SHP77 treated with DMSO at 0.1 percent for 48 hours (cell line): ENCODE measurements around the gene WRAP73.

Experiments used
- DNase-seq: peaks from one replicate; lab custom pipeline; 2025; lab: John Stamatoyannopoulos, UW

WRAP73 gene, protein sequence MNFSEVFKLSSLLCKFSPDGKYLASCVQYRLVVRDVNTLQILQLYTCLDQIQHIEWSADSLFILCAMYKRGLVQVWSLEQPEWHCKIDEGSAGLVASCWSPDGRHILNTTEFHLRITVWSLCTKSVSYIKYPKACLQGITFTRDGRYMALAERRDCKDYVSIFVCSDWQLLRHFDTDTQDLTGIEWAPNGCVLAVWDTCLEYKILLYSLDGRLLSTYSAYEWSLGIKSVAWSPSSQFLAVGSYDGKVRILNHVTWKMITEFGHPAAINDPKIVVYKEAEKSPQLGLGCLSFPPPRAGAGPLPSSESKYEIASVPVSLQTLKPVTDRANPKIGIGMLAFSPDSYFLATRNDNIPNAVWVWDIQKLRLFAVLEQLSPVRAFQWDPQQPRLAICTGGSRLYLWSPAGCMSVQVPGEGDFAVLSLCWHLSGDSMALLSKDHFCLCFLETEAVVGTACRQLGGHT

DNA sequence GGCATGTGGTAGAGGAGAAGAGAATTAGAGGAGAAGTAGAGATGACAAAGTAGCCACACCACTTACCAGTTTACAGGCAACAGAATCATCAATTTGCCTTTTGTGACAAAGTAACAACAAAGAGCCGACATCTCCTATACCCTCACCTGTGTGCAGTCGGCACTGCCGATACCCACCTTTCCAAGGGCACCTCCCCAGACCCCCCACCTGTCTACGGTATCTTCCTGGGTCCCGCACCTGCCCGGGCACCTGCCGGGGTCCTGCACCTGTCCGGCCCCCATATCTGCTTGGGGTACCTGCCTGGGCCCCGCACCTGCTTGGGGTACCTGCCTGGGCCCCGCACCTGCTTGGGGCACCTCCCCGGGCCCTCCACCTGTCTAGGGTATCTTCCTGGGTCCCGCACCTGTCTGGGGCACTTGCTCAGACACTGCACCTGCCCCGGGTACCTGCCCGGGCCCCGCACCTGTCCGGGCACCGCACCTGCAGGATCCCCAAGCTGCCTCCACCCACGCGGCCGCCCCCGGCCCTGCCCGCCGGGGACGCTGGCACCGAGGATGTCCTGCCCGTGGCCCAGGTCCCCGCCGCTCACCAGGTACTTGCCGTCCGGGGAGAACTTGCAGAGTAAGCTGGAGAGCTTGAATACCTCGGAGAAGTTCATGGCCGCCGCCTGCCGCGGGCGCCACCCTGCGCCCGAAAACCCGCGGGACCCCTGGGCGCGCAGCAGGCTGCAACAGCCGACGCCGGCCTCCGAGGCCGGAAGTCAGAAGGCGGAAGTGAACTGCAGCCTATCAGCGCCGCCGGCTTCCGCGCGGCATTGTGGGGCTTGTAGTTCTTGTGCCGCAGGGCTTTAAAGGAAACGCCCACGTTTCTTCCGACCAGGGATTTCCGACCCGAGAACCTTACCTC is at the start of gene WRAP73:
Gene WRAP73, minus strand, starts transcription at position 762 of the 906 bp plus-strand sequence. Its CDS starts 104 bp downstream, at position 658.
- peak; percentile 88 for DNase-seq

- DNase-seq = no peak
Measured at GRCh38 chr1:3699596-3699995, 49.7 kb upstream of the WRAP73 start.

- DNase-seq = no peak
Measured at GRCh38 chr1:3698660-3699408, 48.9 kb upstream of the WRAP73 start.

- DNase-seq = peak; percentile 81
Measured at GRCh38 chr1:3697810-3698209, 47.9 kb upstream of the WRAP73 start.

DNA sequence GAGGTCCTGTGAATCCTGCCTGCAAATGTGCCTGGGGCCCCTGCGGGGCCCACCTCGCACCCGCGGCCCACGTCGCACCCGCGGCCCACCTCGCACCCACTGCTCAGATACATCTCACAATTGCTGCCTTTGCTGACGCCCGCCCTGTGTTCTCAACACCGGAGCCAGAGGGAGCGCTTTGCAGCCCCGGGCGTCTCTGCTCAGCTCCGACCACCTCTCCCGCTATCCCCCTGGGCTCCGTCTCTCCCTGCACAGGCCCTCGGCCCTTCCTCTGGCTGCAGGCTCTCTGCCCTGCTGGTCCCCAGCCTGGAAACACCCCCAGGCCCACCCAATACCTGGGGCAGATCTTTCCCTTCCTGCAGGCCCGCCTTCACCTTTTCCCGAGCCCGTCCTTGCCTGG is 47.2 kb upstream of the WRAP73 start:
- no peak for DNase-seq

DNA sequence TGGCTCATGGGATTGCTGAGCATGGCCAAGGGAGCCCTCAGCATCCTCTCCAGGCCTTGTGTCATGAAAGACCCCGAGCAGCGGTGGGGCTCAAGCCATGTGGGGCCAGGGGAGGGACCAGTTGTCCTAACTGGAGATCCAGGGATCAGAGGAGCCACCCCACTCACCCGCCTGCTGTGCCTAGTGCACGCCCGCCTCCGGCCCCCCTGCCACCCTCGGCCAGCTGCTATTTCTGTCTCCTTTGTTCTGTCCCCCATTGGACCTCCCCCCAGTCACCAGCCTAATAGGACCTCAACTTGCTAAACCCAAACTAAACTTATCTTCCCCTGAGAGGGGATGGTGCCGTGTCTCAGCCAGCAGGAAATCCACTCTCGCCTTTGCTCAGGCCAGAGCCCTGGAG is 46.8 kb upstream of the WRAP73 start:
- no peak for DNase-seq

DNA sequence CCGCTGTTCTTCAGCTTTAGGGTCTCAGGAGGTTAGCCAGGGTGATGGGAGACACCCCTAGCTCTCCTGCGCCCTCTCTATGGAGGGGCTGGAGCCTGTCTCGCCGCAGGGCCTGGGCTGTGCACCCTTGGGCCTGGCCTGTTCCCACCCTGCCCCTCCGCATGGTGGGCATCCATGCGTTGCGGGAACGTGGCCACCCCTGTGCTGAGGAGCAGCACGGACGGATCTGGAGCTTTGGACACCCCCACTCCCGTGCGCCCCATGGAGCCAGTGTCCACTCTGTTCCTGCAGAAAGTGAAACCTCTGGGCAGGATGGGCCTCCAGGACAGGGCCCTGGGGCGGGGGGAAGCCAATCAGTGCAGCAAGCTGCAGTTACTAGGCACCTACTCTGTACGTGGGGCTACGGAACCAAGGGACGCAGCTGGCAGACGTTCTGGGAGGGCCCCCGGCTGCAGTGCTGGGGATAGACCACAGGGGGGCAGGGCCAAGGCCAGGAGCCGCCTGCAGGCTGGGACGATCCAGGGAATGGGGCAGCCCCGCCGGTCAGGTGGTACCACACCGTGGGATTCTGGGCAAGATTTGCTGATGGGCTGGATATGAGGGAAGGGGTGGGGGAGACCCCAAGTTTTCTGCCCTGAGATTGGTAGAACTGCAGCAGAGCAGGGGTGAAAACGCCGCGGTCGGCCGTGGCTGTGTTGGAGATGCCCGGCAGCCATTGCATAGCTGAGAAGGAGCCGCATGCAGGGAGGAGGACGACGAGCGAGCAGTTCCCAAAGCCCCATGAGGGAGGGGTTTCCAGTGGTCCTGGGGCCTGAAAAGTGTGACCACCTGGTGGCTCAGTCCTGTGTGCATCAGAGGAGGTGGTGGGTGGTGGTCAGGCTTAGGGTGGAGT is 45.7 kb upstream of the WRAP73 start:
- DNase-seq = peak; percentile 45

DNA sequence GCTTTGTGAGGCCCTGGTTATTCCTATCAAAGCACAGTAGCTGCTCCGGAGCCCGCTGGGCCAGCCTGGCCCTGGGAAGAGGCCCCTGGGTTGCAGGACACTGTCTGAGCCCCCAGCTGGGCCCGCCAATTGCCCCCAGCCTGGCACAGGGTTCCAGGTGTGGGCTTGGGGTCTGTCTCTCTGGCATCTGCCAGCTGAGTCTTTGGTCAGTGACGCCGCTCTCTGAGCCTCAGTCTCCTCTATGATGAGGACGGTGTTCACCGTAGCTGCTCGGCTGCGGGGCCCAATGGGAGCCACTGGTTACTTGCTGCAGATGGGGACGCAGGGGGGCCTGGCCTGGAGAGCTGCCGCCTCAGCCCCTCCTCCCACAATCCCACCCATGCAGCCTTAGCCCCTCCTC is 43.4 kb upstream of the WRAP73 start:
- DNase-seq = no peak

- DNase-seq = no peak
Measured at GRCh38 chr1:3692598-3692997, 42.7 kb upstream of the WRAP73 start.

- DNase-seq = no peak
Measured at GRCh38 chr1:3691421-3692204, 41.7 kb upstream of the WRAP73 start.

DNA sequence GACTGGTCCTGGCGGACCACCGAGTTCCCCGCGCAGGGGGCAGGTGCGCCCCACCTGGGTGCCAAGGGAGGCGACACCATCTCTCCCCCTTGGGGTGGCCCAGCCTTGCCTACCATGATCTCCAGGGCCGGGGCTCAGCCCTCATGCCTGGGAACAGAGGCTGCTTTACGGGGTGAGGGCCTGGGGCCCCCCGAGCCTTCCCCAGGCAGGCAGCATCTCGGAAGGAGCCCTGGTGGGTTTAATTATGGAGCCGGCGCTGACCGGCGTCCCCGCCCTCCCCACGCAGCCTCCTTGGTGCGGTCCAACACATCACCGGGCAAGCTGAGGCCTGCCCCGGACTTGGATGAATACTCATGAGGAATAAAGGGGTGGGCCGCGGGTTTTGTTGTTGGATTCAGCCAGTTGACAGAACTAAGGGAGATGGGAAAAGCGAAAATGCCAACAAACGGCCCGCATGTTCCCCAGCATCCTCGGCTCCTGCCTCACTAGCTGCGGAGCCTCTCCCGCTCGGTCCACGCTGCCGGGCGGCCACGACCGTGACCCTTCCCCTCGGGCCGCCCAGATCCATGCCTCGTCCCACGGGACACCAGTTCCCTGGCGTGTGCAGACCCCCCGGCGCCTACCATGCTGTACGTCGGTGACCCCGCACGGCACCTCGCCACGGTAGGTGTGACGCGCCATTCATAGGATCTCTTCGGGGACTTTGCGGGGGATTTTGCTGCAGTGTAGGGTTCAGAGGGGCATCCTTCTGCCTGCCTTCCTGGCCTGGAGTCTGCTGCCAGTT is 40.6 kb upstream of the WRAP73 start:
- no peak for DNase-seq

DNA sequence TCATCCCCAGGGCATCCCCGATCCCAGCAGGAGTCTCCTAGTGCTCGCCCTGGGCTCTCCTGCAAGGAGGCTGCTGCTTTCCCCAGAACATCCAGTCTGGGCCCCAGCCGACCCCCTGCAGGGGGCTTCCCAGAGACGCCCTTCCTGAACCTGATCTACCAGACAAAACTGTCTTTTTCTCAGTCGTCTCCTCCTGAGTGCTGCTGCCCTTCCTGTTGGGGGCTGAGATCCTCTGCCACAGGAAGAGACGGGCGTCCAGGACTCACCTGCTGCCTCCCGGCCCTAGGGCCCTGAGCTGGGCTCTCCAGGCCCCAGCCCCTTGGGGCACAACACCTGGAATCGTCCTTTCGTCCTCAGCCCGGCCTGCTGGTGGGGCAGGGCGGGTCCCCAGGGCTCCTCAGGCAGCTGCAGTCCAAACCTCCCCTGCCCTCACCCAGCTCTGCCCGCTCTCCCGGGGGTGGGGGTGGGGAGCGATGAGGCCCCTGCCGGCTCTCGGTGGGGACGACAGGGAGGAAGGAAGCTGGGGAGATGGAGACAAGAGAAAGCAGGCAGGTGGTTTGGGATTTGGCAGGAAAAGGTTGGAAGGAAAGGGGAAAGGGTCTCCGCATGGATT is 39.3 kb upstream of the WRAP73 start:
- DNase-seq = no peak

DNA sequence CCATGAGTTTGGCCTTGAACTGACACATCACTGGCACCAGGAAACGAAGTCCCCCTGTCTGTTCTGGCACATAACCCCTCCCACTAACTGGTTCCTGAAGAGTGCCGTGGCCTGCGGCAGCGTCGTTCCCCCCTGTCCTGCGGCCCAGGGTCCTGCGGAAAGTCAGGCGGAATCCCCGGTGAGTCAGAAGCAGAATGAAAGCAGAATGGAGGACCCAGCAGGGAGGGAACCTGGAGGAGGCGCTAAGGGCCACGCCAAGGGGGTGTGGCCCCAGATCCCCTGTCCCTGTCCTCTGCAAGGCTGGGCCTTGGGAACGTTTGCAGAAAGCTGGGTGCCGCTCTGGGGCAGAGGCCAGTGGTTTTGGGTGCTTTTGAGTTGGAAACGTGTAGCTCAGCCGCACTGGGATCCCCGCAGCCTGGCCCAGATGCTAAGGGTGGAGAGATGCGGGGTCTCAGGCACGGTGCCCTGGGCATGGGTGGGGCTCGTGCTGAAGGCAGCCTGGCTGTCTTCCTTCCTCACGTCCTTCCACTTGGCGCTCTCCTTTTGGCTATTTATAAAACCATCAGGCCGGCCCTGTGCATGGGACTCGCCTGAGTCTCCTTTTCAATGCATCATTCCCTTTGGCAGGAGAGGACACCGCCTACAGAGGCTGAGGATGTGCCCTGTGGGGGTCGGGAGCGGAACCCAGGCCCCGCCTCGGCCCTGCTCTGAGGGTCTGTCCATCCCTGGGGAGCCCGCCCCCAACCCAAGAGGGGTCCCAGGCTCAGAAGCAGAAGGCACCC is 38.6 kb upstream of the WRAP73 start:
- no peak for DNase-seq

GRCh38 chr1:3687504-3687903 is 37.6 kb upstream of the WRAP73 start:
- DNase-seq = no peak

- no peak for DNase-seq
Measured at GRCh38 chr1:3685906-3686305, 36.0 kb upstream of the WRAP73 start.

- DNase-seq = no peak
Measured at GRCh38 chr1:3685222-3685621, 35.3 kb upstream of the WRAP73 start.

GRCh38 chr1:3683992-3684391 is 34.1 kb upstream of the WRAP73 start:
- DNase-seq = no peak

- no peak for DNase-seq
Measured at GRCh38 chr1:3683197-3683596, 33.3 kb upstream of the WRAP73 start.
